ENCODE measurements around the gene DNAJB1. TPM values are rescaled to one million over a fixed set of nuclear protein-coding genes. Genes with fewer than 3 reads are reported as not detected.

DNAJB1 gene
- total RNA-seq, 1 donor from 2014 or later: 83.3 TPM

- no peak for DNase-seq (ENCODE audit: low read depth)
- TF ChIP-seq, protein P1, sequence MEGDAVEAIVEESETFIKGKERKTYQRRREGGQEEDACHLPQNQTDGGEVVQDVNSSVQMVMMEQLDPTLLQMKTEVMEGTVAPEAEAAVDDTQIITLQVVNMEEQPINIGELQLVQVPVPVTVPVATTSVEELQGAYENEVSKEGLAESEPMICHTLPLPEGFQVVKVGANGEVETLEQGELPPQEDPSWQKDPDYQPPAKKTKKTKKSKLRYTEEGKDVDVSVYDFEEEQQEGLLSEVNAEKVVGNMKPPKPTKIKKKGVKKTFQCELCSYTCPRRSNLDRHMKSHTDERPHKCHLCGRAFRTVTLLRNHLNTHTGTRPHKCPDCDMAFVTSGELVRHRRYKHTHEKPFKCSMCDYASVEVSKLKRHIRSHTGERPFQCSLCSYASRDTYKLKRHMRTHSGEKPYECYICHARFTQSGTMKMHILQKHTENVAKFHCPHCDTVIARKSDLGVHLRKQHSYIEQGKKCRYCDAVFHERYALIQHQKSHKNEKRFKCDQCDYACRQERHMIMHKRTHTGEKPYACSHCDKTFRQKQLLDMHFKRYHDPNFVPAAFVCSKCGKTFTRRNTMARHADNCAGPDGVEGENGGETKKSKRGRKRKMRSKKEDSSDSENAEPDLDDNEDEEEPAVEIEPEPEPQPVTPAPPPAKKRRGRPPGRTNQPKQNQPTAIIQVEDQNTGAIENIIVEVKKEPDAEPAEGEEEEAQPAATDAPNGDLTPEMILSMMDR (conservative IDR thresholded peaks at IDR 0.05; ENCODE audit: low read depth, low read length): no peak
- no peak overlapping the region for H3K4me3 ChIP-seq (ENCODE audit: low read depth, low read length)
Measured at GRCh38 chr19:14502334-14503092, 15.7 kb downstream of the DNAJB1 start.

- no peak for DNase-seq (ENCODE audit: low read depth)
- TF ChIP-seq, protein P1 (conservative IDR thresholded peaks at IDR 0.05; ENCODE audit: low read depth, low read length): no peak
- no peak overlapping the region for H3K4me3 ChIP-seq (ENCODE audit: low read depth, low read length)
Measured at GRCh38 chr19:14497228-14497921, 20.8 kb downstream of the DNAJB1 start.

DNA sequence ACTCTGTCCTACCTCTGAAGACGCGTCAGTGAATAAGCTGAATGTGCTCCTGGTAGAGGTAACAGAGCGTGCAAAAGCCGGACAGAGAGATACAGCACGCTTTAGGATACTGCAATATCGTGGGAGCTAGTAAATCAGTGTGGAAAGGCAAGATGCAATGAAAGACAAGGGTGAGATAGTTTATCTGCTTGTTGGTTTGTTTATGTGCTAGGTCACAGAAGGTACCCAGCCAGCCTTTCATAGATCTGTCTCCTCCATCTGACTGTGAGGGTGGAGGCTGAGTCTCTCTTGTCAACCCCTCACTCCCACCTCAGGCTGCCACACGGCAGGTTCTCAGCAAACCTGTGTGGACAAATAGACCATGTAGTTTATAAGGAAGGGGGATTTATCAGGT, 21.4 kb downstream of the DNAJB1 start:
- TF ChIP-seq, protein P1 (conservative IDR thresholded peaks at IDR 0.05; ENCODE audit: low read depth, low read length): no peak
- peak overlapping the region; percentile 50 for H3K4me3 ChIP-seq (ENCODE audit: low read depth, low read length)
- peak; percentile 51 for DNase-seq (ENCODE audit: low read depth)

DNA sequence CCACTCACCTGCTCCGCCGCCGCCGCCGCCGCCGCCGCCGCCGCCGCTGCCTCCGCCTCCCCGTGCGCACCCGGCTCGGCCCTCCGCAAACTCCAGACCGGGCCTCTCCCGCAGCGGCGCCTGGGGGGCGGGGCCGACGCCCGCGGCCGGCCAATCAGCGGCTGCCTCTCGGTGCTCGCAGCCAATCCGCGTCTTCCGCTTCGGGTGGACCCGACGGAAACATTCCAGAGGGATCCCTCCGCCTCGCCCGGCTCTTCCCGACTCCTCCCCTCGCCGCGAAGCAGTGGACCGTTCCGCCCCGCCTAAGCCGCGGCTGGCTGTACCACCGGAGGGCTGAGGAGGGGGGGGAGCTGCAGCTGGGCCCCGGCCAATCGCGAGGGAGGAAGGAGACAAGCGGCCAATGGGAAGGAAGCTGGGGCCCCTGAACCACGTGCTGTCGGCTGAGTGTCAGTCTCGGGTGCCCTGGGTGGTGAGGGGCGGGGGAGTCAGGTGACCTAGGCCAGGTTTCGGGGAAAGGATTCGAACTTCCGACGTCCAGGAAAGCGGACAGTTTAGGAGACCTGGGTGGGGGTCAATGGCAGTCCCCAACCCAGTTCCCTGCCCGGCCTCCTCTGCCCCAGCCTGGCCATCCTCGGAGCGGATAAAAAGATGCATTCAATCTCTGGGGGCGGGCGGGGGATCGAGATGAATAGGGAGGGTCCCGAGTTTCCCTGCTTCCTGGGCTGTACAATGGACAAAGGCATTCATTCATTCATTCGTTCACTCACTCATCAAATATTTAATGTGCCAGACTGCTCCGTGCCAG, 22.0 kb downstream of the DNAJB1 start, which contains the start of gene GIPC1:
Gene GIPC1, minus strand, starts transcription at position 99 of the 805 bp plus-strand sequence. CDS start 13,151 bp downstream, outside the sequence.
- peak within 1 kb of the TSS; percentile 74 for H3K4me3 ChIP-seq (ENCODE audit: low read depth, low read length)
- peak; percentile 76 for DNase-seq (ENCODE audit: low read depth)
- TF ChIP-seq, protein P1 (conservative IDR thresholded peaks at IDR 0.05; ENCODE audit: low read depth, low read length): no peak

DNA sequence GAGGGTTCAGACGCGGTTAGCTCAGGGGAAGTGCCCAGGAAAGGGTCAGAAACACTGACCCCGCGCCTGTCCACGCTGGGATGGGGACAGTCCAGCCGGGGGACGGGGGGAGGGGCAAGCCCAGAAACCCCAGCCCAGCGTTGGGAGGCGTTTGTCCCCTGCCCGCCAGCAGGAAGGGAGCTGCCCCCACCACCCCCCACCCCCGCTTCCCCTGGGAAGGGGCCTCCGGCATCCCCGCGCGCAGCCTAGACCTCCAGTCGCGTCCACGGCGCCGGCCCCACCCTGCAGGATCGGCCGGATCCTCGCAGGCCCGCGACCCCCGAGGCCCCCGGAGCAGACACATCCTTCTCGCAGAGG, 22.5 kb downstream of the DNAJB1 start:
- TF ChIP-seq, protein P1 (conservative IDR thresholded peaks at IDR 0.05; ENCODE audit: low read depth, low read length): no peak
- peak overlapping the region; percentile 74 for H3K4me3 ChIP-seq (ENCODE audit: low read depth, low read length)
- no peak for DNase-seq (ENCODE audit: low read depth)

DNA sequence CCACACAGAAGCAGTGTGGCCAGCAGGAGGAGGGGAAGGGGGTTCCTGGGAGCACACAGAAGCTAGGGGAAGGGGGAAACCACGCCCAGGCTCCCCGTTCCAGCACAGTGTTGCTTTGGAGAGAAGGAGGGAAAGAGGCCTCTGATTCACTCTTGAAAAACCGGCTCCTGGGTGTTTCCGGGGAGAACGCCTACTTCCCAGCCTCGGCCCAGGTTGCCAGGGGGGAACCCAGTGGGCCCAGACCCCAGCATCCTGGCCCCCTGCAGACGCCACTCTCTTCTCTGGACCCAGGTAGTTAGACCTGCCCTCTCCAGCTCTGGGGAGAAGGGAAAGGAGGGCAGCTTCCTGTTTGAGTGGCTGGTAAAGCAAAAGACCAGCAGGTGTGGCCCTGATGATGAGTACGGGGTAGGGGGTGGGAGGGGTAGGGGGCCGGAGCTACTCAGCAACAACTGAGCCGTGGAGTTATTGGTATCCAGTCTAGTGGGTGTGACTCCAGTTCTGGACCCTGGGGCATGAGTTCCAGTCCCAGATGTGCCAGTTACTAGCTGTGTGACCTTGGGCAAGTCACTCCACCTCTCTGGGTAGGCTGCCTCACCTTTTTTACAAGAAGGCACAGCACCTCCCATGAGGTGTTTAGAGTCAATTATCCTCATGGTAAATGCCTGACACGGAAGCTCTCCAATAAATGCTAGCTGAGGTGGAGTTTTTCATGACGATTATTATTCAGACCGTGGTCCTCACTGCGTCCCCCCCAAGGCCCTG, 23.1 kb downstream of the DNAJB1 start:
- no peak for DNase-seq (ENCODE audit: low read depth)
- H3K4me3 ChIP-seq (ENCODE audit: low read depth, low read length): peak overlapping the region; percentile 74
- TF ChIP-seq, protein P1 (conservative IDR thresholded peaks at IDR 0.05; ENCODE audit: low read depth, low read length): no peak
